Activated CD4-positive, alpha-beta T cell treated with anti-CD3 and anti-CD28 coated beads, Interleukin-2, amount 50 U/mL, for 24 hours (primary cell): ENCODE data around the gene IRF4.
"Not testable (repeated sequence)": the region's sequence is repeated elsewhere in the genome, so short reads cannot be mapped to it uniquely, and the experiment has no call there.

Source experiments
- DNase-seq, 2 donors: peaks; one replicate each; pipeline ENCODE4 v3.0.0-alpha.2; 2020; ENCODE audit warnings: low read depth in 1 of 2, low spot score in 1 of 2

The IRF4 gene

DNA sequence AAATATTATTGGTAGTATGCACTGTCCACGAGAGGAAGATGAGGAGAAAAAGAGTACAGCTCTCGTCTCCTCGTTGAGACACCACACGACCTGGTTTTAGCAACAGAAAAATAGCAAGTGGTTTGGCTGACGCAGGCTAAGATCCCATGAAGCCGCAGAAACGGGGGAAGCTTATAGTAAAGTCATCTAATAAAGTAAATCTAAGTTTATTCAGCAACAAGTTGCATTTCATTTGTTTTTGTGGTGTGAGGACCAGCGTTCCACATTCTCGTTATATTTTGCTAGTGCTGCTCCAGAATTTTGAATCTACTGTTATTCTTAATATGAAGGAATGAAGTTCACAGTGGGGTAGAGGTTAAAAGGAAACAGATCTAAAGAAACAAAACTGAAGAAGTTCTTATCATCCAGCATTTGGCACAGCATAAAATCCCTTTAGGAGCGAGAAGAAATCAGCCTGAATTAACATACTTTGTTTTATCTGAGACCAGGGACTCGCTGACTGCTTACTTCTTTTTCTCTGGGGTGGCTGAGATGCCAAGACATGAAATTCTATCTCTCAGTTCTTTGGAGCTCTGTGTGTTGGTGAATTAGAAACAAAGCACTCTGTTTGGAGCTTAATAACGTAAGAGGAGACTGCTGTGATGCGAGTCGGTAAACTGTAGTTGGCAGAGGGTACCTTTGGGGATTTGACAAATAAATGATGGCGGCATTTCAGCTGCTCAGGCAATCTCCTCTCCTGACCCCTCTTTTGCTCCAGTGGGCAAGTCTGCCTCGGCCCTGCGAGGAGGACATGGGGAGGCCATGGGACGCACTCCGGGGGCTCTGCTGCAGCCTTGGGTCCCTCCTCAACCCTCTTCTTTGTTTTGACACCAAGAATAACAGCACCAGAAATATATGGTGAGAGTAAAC, 24.9 kb upstream of the IRF4 start:
- DNase-seq = no peak

DNA sequence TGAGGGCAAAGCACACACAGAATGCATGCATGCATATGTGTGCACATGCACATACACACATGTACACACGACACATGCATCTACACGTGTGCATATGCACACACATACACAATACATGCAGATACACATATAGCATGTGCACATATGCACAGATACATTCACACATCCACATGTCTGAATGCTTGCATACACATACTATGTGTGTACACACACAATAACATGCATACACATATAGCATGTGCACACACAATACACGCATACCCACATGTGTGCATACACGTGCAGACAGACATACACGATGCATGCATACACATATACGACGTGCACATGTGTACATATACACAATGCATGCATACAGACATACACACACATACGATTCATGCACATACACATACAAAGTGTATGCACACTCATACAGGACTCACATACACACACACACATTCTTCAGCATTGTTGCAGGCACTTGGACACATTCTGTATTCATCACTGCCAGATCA, 24.2 kb upstream of the IRF4 start:
- no peak for DNase-seq

GRCh38 chr6:367891-368630, 23.5 kb upstream of the IRF4 start:
- DNase-seq = no peak

DNA sequence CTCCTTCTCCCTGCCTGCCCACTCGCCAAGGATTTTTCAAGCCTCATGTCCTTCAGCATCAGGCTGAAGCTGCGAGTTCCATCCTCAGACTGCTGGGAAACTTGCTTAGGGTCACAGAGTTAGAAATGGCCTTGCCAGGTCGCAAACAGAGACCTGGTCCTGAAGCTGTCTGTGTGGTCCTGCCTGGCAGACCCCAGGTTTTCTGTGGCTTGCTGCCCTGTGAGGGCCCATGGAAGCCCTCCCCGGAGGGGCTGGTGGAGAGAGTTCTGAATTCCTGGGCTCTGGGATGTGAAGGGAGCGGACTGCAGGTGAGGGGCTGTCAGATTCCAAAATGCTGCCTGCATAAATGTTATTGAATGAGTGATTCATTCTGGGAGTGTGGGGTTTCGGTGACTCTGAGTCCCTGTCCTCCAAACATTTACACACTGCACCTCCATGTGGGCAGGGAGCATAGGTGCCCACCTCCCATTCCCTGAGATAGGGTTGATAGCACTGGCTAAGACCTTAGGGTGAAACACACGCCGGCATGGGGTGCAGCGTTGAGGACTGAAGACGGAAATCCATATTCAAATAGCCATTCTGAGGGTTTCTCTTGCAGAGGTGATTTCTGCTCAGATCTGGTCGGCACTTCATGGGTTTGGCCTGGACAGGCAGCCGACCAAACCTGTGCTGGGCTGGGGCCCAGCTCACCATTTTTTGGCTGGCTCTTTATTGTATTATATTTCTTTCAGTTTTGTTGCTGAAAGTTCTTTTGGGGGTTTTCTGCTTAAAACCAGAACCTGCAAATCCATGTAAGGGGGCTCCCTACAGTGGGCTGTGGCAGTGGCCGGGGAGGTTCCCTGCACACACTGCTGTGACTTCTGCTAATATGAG, 21.8 kb upstream of the IRF4 start:
- DNase-seq = no peak

DNA sequence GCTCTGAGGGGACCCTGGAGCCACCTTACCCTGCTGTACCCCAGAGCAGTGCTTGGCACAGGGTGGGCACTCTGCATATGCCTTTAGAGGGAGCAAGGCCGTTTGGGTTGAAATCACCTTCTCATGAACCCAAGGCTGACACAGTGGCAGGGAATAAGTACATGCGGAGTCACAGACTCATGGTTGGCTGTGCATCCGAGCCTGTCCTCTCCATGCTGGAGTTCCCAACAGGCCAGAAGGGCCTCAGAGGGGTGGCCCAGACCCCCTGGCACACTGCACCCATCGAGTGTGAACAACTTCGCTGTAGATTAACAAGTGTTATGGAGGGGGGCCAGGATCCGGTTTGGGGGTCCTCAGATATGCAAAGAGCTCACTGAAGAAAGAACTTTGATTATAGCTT, 21.0 kb upstream of the IRF4 start:
- no peak for DNase-seq

GRCh38 chr6:371851-372250, 19.7 kb upstream of the IRF4 start:
- not testable (repeated sequence) for DNase-seq

- no peak for DNase-seq
Measured at GRCh38 chr6:372336-372911, 19.1 kb upstream of the IRF4 start.

DNA sequence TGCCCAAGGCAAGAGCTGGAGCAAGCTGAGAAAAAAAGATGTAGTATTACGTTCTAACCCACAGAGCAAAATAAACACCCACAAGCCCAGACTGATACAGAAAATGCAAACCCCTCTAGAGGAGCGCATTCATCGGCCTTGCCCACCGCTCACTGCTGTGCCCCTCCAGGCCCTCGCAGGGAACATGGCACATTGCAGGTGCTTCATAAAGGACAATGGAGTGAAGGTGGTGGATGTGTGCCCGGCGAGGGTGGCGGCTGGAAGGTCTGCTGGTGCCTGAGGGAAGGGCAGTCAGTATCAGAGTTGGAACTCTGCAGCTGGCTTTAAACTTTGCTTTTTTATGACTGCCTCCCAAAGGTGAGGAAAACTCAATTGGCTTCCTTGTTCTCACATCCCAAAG, 18.5 kb upstream of the IRF4 start:
- no peak for DNase-seq

GRCh38 chr6:373773-374724, 17.5 kb upstream of the IRF4 start:
- no peak for DNase-seq

DNA sequence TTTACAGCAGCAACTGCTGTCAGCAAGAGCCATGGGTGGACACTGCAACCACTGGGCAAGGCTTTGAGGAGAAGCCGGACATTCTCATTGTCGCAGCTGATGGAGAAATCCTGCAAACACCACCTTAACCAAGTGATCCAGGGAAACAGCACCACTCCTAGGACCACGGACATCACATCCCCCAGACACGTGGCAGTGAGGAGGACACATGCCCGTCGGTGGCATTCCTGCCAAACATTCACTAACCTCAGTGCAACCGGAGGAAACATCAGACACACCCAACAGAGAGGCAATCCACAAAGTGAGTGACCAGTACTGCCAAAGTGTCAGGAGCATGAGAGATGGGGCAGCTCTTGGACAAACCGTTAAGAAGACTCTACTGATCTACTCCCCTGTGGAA, 16.6 kb upstream of the IRF4 start:
- no peak for DNase-seq

DNA sequence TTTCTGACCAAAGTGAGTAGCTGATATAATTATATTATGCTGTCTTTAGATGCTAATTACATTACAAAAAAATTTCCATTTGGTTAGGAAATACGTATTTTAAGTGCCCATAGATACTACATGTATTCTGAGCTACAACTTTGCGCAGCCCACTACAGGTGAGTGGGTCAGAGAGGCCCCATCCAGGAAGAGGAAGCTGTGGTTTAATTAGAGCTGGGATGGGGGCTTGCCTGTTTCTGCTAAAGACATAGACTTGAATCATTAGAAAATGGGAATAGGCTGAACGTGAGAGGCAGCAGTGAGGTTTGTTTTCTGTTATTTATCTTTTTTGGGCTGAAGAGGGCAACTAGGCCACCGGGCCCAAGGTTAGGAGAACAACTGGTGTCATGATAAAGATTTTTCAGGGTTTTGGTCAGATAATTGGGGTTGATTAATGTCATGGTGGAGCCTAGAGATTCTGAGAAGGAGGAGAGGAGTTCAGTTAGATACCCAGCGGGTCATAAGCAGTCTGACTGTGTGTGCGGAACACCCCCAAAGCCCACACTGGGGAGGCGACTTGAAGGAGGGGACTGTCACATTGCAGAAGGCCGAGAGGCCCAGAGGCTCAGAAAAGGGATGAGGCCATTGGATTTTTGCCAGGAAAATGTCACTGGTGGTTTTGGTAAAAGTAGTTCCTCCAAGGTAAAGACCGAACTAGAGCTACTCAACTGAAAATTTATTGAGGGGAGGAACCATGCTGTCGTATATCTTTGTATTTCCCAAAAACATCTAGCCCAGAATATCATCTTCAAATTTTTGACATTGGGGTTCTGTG, 14.5 kb upstream of the IRF4 start:
- no peak for DNase-seq

GRCh38 chr6:377641-378020, 13.9 kb upstream of the IRF4 start:
- not testable (repeated sequence) for DNase-seq

DNA sequence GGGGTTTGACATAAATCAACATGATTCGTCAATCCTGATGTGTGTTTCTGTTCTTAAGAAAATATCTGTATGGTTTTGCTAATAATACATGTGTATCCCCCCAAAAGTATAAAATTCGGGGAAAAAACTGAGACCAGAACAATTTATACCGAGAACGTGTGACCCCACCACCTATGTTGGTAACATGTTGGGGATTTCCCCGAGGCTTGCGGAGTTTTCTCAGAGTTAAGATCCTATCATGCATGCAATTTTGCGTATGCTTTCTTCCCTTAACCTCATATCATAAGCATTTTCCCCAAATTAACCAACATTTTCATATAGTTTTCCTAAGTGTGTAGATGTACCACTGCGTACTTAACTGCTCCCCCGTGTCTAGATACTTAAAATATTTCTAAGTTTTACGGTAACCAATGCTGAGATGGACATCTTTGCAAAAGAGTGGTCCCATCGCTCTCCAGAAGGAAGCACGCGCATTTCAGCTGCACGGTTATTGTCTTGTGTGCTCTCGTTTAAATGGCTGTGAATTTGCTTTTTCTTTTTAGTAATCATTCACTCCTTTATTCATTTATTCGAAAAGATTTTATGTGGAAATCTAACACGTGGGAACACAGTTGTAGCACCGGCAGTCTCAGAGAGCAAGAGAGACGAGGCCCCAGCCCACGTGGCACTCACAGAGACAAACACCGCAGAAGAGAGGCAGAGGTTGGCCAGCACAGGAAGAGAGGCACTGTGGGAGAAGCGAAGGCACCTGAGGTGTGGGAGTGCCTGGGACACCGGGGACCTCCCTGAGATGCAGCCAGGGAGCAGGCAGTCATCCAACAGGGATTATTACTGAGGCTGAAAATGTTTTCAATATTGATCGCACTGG, 13.2 kb upstream of the IRF4 start:
- DNase-seq = no peak

- DNase-seq = no peak
Measured at GRCh38 chr6:378958-379409, 12.6 kb upstream of the IRF4 start.

DNA sequence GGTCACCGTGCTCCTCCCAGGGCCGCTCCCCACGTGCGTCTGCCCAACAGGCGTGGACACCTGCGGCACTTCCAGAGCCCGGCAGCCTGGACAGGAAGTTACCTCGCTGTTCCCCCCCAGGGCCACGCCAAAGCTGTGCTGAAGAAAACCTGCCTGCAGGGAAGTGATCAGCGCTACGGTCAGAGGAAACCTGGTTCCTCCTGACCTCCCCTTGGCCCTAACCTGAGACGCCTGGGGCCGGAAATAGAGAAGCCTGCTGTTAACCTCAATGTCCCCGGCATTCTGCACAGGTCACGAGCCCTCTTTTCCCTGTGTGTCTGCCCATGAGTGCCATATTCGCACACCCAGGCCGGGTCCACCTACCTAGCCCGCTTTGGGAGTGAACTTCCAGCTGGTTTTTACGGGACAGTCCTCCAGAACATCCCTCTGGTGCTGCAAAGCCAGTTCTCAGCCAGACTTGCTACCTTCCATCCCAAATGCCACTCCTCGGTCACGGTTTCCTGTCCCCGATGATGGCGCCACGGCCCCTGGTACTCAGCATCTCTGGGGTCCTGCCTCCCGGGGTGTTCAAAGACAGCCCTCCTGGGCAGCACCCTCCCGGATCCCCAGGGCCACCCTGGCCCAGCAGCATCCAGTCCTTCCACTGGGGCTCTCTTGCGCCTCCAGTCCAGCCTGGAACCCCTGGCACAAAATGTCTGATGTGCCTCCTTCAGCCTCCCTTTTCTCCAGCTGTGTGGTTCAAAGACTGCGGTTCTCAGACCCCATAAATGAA, 12.0 kb upstream of the IRF4 start:
- no peak for DNase-seq

- DNase-seq = no peak
Measured at GRCh38 chr6:380234-381218, 11.0 kb upstream of the IRF4 start.
